Dermis blood vessel endothelial cell (primary cell): ENCODE results near the gene BTF3. TPM values are rescaled to one million over a fixed set of nuclear protein-coding genes. Genes with fewer than 3 reads are reported as not detected.
"Not testable (repeated sequence)": the region's sequence is repeated elsewhere in the genome, so short reads cannot be mapped to it uniquely, and the experiment has no call there.

Source experiments
- DNase-seq: peaks from one replicate; pipeline ENCODE4 v3.0.0; 2010
- total RNA-seq: library from RNA; depleted of rRNA; stranded (reverse); fragments of >200 nt; gene quantifications from 2 replicates; pipeline ENCODE4 v1.2.3, GENCODE V29; 2014

BTF3 gene
- total RNA-seq, 1 donor from 2014 or later: 250 TPM

DNA sequence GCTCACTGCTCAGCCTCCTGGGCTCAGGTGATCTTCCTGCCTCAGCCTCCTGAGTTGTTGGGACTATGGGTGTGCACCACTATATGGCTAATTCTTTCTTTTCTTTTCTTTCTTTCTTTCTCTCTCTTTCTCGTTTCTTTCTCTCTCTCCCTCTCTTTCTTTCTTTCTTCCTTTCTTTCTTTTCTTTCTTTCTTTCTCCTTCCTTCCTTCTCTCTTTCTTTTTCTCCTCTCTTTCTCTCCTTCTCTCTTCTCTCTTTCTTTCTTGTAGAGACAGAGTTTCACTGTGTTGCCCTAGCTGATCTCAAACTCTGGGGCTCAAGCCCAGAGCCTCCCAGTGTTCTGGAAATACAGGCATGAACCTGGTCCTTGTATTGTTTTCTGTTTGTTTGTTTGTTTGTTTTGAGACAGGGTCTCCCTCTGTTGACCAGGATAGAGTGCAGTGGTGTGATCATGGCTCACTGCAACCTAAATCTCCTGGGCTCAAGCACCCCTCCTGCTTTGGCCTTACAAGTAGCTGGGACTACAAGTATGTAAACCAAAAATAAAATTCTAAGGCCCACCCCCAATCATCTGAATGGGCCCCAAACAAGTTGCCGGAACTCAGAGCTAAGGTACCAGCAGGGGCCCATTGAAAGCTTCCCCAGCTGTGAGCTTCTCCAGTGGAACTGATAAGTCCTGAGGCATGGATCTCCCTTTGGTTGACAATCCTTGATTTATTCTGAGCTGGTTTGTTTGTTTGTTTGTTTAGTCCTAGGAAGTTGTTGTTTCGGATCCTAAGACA is 11.9 kb upstream of the BTF3 start:
- no peak for DNase-seq

DNA sequence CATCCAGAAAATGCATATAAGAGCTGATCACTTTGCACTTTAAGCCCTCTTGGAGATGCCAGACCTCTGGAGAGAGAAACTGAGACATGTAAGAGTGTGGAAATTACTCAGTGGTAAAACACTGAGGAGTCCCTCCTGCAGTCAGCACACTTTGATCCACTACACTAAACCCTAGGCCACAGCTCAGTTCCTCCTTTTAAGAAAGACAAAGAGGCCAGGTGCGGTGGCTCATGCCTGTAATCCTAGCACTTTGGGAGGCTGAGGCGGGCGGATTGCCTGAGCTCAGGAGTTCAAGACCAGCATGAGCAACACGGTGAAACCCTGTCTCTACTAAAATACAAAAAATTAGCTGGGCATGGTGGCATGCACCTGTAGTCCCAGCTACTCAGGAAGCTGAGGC is 11.0 kb upstream of the BTF3 start:
- DNase-seq: not testable (repeated sequence)

GRCh38 chr5:73487815-73488214 is 10.4 kb upstream of the BTF3 start:
- DNase-seq: no peak

GRCh38 chr5:73488806-73489205 is 9.4 kb upstream of the BTF3 start:
- DNase-seq: no peak

GRCh38 chr5:73490088-73490487 is 8.2 kb upstream of the BTF3 start:
- DNase-seq: no peak

- DNase-seq: no peak
Observed at GRCh38 chr5:73491155-73491554, 7.1 kb upstream of the BTF3 start.

DNA sequence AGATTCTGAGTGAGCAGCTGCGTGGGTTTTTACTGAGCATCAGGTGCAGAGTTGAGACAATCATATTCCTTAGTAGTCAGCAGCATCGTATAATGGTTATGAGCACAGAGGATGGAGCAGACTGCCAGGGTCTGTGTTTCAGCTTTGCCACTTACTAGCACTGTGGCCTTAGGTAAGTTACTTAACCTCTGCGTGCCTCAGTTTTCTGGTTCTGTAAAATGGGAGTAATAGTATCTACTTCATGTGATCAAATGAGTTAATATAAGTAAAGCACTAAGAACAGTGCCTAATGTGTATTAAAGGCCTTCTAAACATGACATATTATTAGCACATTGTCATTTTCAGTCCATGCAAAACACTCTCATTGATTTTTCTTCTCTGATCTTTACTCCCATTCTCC is 4.8 kb upstream of the BTF3 start:
- DNase-seq: no peak

DNA sequence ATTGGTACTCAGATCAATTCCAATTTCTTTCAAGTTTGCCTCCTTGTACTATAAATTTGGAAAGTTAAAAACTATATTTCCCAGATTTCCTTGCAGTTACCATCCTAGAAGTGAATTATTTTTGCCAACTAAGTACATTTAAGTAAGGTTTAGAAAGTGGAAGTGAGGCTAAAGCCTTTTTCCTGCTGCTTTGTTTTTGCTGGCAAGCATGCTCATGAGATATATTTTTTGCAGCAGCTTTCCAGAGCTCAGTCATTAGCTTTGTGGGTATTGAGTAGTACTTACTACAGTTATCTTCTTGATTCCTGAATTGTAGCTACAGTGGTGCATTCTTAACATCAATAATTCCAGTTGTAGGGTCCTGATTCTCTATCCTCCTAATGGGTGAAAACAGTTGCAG is 3.5 kb upstream of the BTF3 start:
- DNase-seq: peak; percentile 57

- no peak for DNase-seq
Observed at GRCh38 chr5:73495772-73496335, 2.4 kb upstream of the BTF3 start.

DNA sequence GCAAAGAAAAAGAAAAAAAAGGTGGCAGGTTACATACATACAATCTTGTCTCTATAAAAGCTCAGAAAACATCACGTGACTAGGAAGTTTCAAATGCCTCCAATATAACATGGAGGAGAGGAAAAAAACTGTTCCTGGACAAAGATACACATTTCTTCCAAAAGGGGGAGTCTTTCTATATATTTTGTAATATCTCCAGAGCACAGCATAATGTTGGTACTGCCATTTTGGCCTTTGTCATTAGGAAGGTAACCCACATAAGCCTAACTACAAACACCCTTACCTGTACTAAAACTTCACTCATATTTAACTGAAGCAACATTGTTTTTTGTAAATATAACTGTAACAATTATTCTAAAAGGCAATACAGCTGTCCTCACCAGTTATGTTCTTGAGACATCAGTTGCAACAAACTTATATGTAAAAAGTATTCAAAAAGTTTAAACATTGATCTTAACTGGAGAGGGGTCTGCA is 1.2 kb upstream of the BTF3 start:
- peak; percentile 48 for DNase-seq

DNA sequence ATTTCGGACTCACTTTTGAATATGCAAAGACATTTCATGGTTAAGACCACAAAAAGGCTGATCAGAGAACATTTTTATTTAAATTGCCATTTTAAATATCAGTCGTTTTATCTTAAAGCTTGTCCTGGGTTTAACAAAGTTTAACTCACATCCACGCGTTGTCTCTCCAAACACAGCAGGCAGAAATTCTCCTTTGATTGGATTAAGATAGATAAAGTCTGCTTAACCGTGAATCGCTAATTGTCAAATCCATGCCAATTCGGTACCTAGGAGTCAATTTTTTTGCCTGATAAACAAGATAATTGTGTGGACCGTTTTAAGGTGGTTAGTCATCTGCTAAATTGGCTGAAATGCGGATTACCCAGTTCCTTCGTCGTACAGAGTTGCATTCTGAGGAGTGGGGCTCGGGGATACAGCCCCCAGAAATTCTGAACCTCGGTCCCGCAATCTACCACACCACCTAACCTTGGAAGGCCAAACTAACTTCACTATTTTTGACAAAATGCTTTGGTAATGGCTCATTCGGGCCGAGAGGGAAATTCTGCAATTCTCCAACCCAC is 665 bp upstream of the BTF3 start:
- DNase-seq: no peak

GRCh38 chr5:73499187-73499586 is 945 bp downstream of the BTF3 start:
- DNase-seq: peak; percentile 24

DNA sequence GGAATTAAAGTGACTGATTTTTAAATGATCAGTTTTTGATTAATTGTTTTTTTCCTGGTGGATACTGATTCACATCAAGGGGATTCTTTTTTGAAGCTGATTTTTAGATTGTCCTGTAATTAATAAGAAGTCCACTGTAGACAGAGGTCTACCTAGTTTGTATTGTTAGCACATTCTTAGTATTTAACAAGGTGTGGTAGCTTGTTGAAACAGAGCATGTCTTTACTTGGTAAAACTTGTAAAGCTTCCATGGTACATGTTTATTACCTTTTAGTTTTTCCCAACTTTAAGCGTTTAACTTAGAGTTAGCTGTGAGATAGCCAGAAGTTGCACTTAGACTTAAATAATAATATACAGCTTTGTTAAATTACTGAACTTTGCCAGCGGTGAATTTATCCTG is 1.5 kb downstream of the BTF3 start:
- DNase-seq: no peak

GRCh38 chr5:73501406-73501805 is 3.2 kb downstream of the BTF3 start:
- DNase-seq: no peak

DNA sequence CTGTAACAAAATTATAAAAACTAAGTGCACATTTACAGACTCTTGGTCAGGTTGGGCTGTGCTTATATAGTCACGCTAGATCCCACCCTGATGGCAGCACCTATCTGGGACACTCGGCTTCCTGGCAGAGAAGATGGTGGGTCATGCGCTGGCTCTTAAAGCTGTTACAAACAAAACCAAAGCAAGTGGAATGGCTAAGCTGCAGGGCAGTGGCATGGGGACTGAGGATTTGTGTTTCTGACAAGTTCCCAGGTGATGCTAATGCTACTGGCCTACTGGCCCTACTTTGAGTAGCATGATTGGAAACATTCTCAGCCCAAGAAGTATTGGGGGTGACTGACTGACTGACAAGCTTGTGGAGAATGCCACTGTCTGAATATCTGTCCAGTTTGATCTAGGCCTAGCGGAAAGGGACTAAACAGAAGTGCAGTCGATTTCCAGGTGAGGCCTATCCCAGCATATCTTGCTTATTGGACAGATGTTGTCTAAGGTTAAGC is 8.3 kb downstream of the BTF3 start:
- peak; percentile 16 for DNase-seq

DNA sequence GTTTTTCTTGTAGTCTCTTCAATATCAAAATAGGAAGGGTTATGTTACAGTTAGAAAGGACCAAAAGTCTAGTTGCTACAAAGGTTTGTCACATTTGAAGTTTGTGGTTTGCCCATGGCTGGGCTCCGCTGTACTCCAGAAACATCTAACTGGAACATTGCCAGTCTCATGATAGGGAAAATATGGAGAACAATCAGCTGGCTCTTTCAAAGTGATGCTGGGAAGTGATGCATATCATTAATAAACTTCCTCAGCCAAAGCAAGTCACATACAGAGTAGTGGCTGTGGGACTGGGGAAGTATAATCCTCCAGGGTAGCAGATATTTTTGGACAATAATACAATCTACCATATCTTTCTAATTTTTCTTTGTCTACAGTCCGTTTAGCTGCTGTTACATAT is 8.8 kb downstream of the BTF3 start:
- DNase-seq: peak; percentile 88

DNA sequence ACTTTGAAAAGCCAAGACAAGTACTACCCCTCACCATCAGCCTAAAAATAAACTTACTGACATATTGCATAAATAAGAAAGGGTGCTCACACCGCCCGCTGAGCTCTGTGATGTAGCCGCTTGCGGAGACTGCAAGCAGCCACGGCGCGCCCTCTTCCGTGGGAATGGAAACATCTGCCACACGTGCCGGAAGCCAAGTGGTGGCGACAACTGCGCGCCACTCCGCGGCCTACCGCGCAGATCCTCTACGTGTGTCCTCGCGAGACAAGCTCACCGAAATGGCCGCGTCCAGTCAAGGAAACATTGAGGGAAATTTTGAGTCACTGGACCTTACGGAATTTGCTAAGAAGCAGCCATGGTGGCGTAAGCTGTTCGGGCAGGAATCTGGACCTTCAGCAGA is 10.3 kb downstream of the BTF3 start:
- not testable (repeated sequence) for DNase-seq

- DNase-seq: no peak
Observed at GRCh38 chr5:73513996-73514395, 15.8 kb downstream of the BTF3 start.

GRCh38 chr5:73514418-73514817 is 16.2 kb downstream of the BTF3 start:
- DNase-seq: no peak

GRCh38 chr5:73515232-73515631 is 17.0 kb downstream of the BTF3 start:
- DNase-seq: no peak

GRCh38 chr5:73519531-73520283 is 21.5 kb downstream of the BTF3 start:
- peak; percentile 89 for DNase-seq

- DNase-seq: no peak
Observed at GRCh38 chr5:73522989-73523388, 24.7 kb downstream of the BTF3 start.

DNA sequence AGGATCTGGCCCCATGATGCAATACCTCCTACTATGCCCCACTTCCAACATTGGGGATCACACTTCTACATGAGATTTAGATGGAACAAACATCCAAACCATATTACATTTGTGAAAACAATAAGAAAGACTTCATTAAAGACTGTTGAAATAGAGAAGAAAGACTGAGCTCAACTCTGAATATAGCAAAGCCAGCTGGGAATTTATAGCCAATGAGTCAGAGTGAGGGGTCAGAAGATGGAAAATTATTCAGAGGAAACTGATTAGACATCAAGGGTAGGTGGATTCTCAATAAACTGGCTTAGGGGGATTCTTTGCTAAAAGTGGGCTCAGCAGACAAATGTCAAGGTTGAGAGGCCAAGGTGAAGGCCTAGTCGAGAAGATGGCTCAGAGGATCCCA is 25.6 kb downstream of the BTF3 start:
- no peak for DNase-seq
